Measurements from ENCODE around the gene SEMA4D.

DNA sequence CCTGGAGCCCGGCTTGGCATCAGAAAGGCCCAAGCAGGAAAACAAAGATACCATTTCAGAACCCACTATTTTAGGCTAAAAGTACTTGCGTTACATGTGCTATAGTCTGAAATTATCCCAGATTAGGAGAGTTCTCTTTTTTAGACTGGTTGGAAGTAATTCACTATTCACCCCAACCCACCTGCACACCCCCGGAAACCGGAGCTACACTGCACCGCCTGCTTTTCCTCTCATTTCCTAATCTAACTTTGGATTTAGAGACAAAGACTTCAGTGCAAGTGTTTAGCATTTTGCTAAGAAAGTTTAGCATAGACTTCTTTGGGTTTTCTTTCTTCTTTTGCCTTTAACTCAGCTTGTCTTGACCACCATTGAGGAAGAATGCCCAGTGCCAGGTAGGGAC lies 100.4 kb downstream of the SEMA4D start:
- TF ChIP-seq POLR2A (IDR thresholded peaks at IDR 0.05; ENCODE audit: low read length) = no peak
- no peak for TF ChIP-seq GATA1 (IDR thresholded peaks at IDR 0.05; ENCODE audit: low read depth, low read length)

Measured in erythroblast (primary cell).